Stimulated activated CD4-positive, alpha-beta T cell treated with anti-CD3 and anti-CD28 coated beads, Interleukin-2, amount 100 ng/mL, for 24 hours (primary cell): ENCODE data around the gene SCIN.
"Not testable (repeated sequence)": the region's sequence is repeated elsewhere in the genome, so short reads cannot be mapped to it uniquely, and the experiment has no call there.

Experiments
- DNase-seq, 2 donors: peaks; one replicate each; pipeline ENCODE4 v3.0.0-alpha.2; 2020

SCIN gene

GRCh38 chr7:12690041-12690878, 119.7 kb downstream of the SCIN start:
- DNase-seq, result no peak

GRCh38 chr7:12691388-12691787, 120.9 kb downstream of the SCIN start:
- DNase-seq, result not testable (repeated sequence)

DNA sequence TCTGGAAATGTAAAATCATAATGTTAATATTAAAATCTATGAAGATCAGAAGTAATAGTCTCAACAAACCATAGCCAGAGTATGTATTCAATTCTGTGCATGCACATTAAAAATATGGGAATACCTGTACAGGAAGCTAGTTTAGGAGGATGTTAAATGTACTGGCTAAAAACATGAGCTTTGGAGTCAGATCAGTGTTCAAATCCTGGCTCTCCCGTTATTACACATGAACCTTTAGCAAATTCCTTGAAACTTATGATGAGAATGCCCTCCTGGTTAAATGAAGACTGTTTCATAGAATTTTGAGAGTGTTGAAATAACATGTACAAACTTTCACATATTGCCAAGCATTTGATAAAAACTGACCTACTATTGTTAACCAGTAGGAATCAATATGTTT, 121.5 kb downstream of the SCIN start:
- DNase-seq, result no peak

- DNase-seq, result no peak
Observed at GRCh38 chr7:12692479-12693259, 122.1 kb downstream of the SCIN start.

DNA sequence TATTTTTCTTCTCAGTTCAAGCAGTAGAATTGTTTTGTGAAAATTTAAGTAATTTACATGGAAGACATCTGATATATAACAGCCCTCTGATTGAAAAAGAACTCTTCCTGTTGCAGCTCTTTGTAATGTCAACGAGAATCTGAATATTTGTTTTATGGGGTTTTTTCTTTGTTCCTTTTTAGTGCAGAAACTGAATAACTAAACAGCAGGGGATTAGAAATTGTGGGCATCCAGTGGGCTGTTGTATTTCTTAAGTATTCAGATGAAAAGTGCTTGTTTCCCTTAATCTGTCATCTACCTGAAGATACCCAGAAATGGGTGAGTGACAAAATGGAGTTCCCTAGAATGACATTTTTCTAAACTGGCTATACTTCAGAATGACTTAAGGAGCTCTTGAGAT, 124.3 kb downstream of the SCIN start:
- no peak for DNase-seq

DNA sequence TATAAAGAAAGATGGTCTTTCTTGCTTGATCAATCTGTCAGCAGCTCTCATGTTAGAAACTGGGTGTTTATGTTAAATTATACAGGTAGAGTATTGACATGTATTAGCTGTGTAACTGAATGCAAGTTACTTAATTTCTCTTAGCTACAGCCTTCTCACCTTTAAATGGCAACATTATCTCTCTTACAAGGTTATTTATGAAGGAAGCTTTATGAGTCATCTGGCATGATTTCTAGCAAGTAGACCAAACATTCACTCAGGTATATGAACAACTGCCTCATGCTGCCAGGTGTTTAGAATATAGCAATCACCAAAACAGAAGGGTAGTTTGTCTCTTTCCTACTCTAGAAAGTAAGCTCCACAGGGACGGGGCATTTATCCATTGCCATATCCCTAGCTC, 125.4 kb downstream of the SCIN start:
- no peak for DNase-seq

GRCh38 chr7:12699299-12699698, 128.8 kb downstream of the SCIN start:
- no peak for DNase-seq

DNA sequence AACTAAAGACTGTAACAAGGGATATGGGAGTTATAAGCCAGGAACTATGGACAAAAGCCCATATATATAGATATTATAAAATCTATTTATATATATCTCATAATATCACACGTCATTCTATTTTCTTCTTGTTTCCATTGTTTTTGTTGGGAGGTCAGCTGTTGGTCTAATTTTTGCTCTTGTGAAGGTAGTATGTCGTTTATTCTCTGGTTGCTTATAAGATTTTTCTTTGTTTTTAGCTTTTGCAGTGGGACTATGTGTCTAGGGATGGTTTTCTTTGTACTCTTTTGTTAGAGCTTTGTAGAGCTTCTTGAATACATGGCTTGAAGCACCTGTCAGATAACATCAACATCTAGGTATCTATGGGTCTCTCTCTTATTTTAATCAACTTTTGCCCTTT, 130.9 kb downstream of the SCIN start:
- DNase-seq, result no peak

GRCh38 chr7:12703881-12704280, 133.4 kb downstream of the SCIN start:
- no peak for DNase-seq

DNA sequence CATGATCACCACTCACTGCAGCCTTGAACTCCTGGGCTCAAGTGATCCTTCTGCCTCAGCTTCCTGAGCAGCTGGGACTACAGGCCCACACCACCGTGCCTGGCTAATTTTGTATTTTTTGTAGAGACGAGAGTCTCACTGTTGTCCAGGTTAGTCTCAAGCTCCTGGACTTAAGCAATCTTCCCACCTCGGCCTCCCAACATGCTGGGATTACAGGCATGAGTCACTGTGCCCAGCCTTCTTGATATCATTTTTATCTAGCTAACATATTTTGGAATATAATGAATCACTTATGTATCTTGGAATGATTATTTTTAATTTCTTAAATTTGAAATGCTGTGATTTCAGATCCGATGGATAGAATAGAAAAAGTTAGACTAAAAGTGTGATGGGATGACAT, 135.4 kb downstream of the SCIN start:
- DNase-seq, result no peak

DNA sequence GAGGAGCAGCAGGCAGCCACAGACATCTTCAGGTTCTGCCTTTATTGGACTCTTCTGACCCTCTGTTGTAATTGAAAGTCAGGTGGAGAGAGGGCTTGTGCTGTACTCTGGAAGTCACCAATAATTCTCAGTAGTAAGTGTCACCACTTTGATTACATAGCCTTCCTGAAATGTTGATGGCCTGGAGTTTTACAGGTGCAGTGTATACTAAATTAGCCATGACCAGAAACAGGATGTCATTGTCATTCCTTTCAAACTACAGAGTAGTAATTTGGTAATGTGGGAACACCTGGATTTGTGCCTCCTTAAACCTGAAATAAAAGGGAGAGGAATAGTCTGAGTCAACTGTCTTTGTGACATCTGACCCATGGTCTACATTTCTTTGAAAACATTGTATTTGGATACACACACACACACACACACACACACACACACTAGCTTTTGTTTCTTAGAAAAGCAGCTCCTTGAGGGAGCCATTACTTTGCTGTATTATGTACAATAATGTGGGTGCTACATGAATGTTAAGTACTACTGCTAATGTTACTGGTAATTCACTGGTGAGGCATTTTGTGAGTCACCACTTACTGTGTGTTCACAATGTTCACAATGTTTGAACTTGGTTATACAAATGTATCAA, 136.5 kb downstream of the SCIN start:
- DNase-seq, result no peak

- DNase-seq, result no peak
Observed at GRCh38 chr7:12708314-12708713, 137.8 kb downstream of the SCIN start.
